GM23338 (cell line): ENCODE measurements around the gene TXNDC2. TPM values are rescaled to one million over a fixed set of nuclear protein-coding genes. Genes with fewer than 3 reads are reported as not detected.

Source experiments
- ATAC-seq: fragments of 200-7000 bp; cut with Tn5 transposase; 3 replicates; pipeline ENCODE4 v1.9.1; 2020
- DNase-seq: peaks from one replicate; pipeline ENCODE4 v3.0.0-alpha.2; 2015; ENCODE audit warnings: low spot score
- H2AFZ ChIP-seq: fragments of 200-600 bp; sonication (generic); 2 replicates; pipeline ENCODE4 v1.8.0; 2016; ENCODE audit warnings: antibody characterized with exemption, mild to moderate bottlenecking, moderate library complexity
- H3F3A ChIP-seq: fragments of 200-600 bp; sonication (generic); replicated peaks from 2 replicates; pipeline ENCODE4 v1.8.0; 2017; ENCODE audit warnings: antibody characterized with exemption, mixed run types, low read depth
- H3K27ac ChIP-seq: fragments of 200-600 bp; sonication (generic); 2 replicates; pipeline ENCODE4 v1.6.1; 2016; ENCODE audit warnings: low read depth
- H3K27me3 ChIP-seq: fragments of 200-600 bp; sonication (generic); 2 replicates; pipeline ENCODE4 v1.8.0; 2016; ENCODE audit warnings: mild to moderate bottlenecking, mixed run types, moderate library complexity; ENCODE audit not compliant: insufficient read depth
- H3K36me3 ChIP-seq: fragments of 200-600 bp; sonication (generic); 2 replicates; pipeline ENCODE4 v1.8.0; 2016; ENCODE audit warnings: mild to moderate bottlenecking; ENCODE audit not compliant: insufficient read depth
- H3K4me1 ChIP-seq: fragments of 200-600 bp; sonication (generic); 2 replicates; pipeline ENCODE4 v1.8.0; 2016; ENCODE audit warnings: mild to moderate bottlenecking, moderate library complexity; ENCODE audit not compliant: insufficient read depth
- H3K4me2 ChIP-seq: fragments of 200-600 bp; sonication (generic); 2 replicates; pipeline ENCODE4 v1.7.1; 2017; ENCODE audit warnings: mixed run types
- H3K4me3 ChIP-seq: fragments of 200-600 bp; sonication (generic); 2 replicates; pipeline ENCODE4 v1.6.1; 2016; ENCODE audit warnings: mixed run types
- H3K79me2 ChIP-seq: fragments of 200-600 bp; sonication (generic); replicated peaks from 2 replicates; pipeline ENCODE4 v1.8.0; 2017; ENCODE audit warnings: mild to moderate bottlenecking; ENCODE audit not compliant: insufficient read depth
- H3K9me2 ChIP-seq: fragments of 200-600 bp; sonication (generic); 2 replicates; pipeline ENCODE4 v1.8.0; 2017; ENCODE audit not compliant: insufficient read depth
- H4K20me1 ChIP-seq: fragments of 200-600 bp; sonication (generic); replicated peaks from 2 replicates; pipeline ENCODE4 v1.8.0; 2017; ENCODE audit warnings: mild to moderate bottlenecking; ENCODE audit not compliant: insufficient read depth
- H3K27ac Mint-ChIP-seq: 2 replicates; pipeline ENCODE4 v1.8.0; 2020; ENCODE audit warnings: inconsistent platforms, mild to moderate bottlenecking, moderate library complexity, mixed read lengths
- H3K27me3 Mint-ChIP-seq: 3 replicates; pipeline ENCODE4 v1.8.0; 2022; ENCODE audit warnings: low read depth, mild to moderate bottlenecking, moderate library complexity, mixed read lengths, inconsistent platforms; ENCODE audit not compliant: insufficient read depth, poor library complexity
- H3K36me3 Mint-ChIP-seq: 3 replicates; pipeline ENCODE4 v1.8.0; 2021; ENCODE audit warnings: low read depth, mild to moderate bottlenecking, inconsistent platforms, moderate library complexity, mixed read lengths
- H3K4me1 Mint-ChIP-seq: 3 replicates; pipeline ENCODE4 v1.8.0; 2020; ENCODE audit warnings: mild to moderate bottlenecking, inconsistent platforms, mixed read lengths
- H3K4me3 Mint-ChIP-seq: 3 replicates; pipeline ENCODE4 v1.8.0; 2021; ENCODE audit warnings: moderate library complexity, mild to moderate bottlenecking, inconsistent platforms, mixed read lengths
- H3K9me3 Mint-ChIP-seq: 3 replicates; pipeline ENCODE4 v1.8.0; 2020; ENCODE audit warnings: moderate library complexity, mild to moderate bottlenecking, inconsistent platforms, mixed read lengths
- CREB1 ChIP-seq: fragments of 250-450 bp; sonication (Bioruptor Pico); IDR thresholded peaks from 2 replicates; pipeline ENCODE4 v1.5.0; 2020; ENCODE audit warnings: low read depth, mild to moderate bottlenecking, moderate library complexity
- CTCF ChIP-seq, 2 experiments: fragments of 200-600 bp in 1 of 2; sonication (generic) in 1 of 2; conservative IDR thresholded peaks; 2 replicates each; pipeline versions ENCODE4 v1.5.1 to v1.6.1; 2016 to 2017; ENCODE audit warnings: antibody characterized with exemption in 2 of 2, low read depth in 2 of 2, mild to moderate bottlenecking in 2 of 2, moderate library complexity in 1 of 2
- ETS1 ChIP-seq: IDR thresholded peaks from 2 replicates; pipeline ENCODE4 v1.6.1; 2016; ENCODE audit warnings: antibody characterized with exemption
- EZH2 ChIP-seq: fragments of 200-600 bp; sonication (generic); IDR thresholded peaks from one replicate; pipeline ENCODE4 v1.8.0; 2017; ENCODE audit warnings: antibody characterized with exemption, mild to moderate bottlenecking, low read depth; ENCODE audit not compliant: unreplicated experiment
- EZH2phosphoT487 ChIP-seq: fragments of 200-600 bp; sonication (generic); IDR thresholded peaks from one replicate; pipeline ENCODE4 v1.8.1; 2018; ENCODE audit warnings: antibody characterized with exemption; ENCODE audit not compliant: unreplicated experiment
- POLR2AphosphoS5 ChIP-seq: IDR thresholded peaks from 2 replicates; pipeline ENCODE4 v1.6.1; 2016; ENCODE audit warnings: antibody characterized with exemption, low read depth
- STAT1 ChIP-seq: IDR thresholded peaks from one replicate; pipeline ENCODE4 v1.6.1; 2016; ENCODE audit warnings: antibody characterized with exemption; ENCODE audit not compliant: unreplicated experiment
- ZNF114 ChIP-seq: fragments of 250-450 bp; sonication (Bioruptor Pico); IDR thresholded peaks from 2 replicates; pipeline ENCODE4 v1.5.0; 2020; ENCODE audit warnings: mild to moderate bottlenecking, moderate library complexity
- ZNF331 ChIP-seq: fragments of 250-450 bp; sonication (Bioruptor Pico); IDR thresholded peaks from 2 replicates; pipeline ENCODE4 v1.5.0; 2020; ENCODE audit warnings: low read depth, mild to moderate bottlenecking, moderate library complexity
- polyA plus RNA-seq: library from polyadenylated mRNA; unstranded; fragments of >200 nt; fragmentation: Nextera tagmentation; extraction: Ambion mirVana; gene quantifications from 2 replicates; pipeline ENCODE4 v1.2.1, GENCODE V29; 2016
- total RNA-seq: library from RNA; depleted of rRNA; stranded (reverse); fragments of >200 nt; shearing (Covaris generic); gene quantifications from 2 replicates; pipeline ENCODE4 v1.2.3, GENCODE V29; 2014
- TF ChIP-seq, protein P1 (sequence below): fragments of 250-450 bp; sonication (Bioruptor Pico); IDR thresholded peaks from 2 replicates; pipeline ENCODE4 v1.5.0; 2020; ENCODE audit warnings: mild to moderate bottlenecking, moderate library complexity
- TF ChIP-seq, protein P2 (sequence below): IDR thresholded peaks from one replicate; pipeline ENCODE4 v1.6.1; 2018; ENCODE audit warnings: antibody characterized with exemption; ENCODE audit not compliant: unreplicated experiment

TXNDC2 gene
- total and polyA plus RNA-seq, 2 experiments from 2014 or later = 0.16 TPM; not detected in 1

DNA sequence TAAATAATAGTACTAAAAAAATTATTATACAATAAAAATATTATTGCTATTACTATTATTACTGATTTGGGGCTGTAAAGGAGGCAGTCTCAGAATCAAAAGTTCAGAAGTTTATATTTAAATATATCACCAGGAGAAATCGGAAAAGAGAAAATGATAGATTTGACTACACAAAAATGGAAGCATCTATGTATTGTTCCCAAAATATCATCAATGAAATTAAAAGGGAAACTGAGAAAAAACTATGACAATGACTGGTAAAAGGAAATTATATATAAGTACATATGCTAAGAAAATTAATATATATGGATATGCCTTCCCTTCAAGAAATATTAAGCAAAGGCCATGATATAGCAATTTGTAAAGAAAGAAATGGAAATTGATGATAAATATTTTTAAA lies 7.7 kb upstream of the TXNDC2 start (continued):
- TF ChIP-seq, protein P1, sequence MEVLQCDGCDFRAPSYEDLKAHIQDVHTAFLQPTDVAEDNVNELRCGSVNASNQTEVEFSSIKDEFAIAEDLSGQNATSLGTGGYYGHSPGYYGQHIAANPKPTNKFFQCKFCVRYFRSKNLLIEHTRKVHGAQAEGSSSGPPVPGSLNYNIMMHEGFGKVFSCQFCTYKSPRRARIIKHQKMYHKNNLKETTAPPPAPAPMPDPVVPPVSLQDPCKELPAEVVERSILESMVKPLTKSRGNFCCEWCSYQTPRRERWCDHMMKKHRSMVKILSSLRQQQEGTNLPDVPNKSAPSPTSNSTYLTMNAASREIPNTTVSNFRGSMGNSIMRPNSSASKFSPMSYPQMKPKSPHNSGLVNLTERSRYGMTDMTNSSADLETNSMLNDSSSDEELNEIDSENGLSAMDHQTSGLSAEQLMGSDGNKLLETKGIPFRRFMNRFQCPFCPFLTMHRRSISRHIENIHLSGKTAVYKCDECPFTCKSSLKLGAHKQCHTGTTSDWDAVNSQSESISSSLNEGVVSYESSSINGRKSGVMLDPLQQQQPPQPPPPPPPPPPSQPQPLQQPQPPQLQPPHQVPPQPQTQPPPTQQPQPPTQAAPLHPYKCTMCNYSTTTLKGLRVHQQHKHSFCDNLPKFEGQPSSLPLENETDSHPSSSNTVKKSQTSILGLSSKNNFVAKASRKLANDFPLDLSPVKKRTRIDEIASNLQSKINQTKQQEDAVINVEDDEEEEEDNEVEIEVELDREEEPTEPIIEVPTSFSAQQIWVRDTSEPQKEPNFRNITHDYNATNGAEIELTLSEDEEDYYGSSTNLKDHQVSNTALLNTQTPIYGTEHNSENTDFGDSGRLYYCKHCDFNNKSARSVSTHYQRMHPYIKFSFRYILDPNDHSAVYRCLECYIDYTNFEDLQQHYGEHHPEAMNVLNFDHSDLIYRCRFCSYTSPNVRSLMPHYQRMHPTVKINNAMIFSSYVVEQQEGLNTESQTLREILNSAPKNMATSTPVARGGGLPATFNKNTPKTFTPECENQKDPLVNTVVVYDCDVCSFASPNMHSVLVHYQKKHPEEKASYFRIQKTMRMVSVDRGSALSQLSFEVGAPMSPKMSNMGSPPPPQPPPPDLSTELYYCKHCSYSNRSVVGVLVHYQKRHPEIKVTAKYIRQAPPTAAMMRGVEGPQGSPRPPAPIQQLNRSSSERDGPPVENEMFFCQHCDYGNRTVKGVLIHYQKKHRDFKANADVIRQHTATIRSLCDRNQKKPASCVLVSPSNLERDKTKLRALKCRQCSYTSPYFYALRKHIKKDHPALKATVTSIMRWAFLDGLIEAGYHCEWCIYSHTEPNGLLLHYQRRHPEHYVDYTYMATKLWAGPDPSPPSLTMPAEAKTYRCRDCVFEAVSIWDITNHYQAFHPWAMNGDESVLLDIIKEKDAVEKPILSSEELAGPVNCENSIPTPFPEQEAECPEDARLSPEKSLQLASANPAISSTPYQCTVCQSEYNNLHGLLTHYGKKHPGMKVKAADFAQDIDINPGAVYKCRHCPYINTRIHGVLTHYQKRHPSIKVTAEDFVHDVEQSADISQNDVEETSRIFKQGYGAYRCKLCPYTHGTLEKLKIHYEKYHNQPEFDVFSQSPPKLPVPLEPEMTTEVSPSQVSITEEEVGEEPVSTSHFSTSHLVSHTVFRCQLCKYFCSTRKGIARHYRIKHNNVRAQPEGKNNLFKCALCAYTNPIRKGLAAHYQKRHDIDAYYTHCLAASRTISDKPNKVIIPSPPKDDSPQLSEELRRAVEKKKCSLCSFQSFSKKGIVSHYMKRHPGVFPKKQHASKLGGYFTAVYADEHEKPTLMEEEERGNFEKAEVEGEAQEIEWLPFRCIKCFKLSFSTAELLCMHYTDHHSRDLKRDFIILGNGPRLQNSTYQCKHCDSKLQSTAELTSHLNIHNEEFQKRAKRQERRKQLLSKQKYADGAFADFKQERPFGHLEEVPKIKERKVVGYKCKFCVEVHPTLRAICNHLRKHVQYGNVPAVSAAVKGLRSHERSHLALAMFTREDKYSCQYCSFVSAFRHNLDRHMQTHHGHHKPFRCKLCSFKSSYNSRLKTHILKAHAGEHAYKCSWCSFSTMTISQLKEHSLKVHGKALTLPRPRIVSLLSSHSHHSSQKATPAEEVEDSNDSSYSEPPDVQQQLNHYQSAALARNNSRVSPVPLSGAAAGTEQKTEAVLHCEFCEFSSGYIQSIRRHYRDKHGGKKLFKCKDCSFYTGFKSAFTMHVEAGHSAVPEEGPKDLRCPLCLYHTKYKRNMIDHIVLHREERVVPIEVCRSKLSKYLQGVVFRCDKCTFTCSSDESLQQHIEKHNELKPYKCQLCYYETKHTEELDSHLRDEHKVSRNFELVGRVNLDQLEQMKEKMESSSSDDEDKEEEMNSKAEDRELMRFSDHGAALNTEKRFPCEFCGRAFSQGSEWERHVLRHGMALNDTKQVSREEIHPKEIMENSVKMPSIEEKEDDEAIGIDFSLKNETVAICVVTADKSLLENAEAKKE (CRISPR knock-in tag) = no peak
- TF ChIP-seq ETS1 (no peak), EZH2phosphoT487 (no peak), STAT1 (no peak), ZNF331 (no peak), POLR2AphosphoS5 (no peak)

DNA sequence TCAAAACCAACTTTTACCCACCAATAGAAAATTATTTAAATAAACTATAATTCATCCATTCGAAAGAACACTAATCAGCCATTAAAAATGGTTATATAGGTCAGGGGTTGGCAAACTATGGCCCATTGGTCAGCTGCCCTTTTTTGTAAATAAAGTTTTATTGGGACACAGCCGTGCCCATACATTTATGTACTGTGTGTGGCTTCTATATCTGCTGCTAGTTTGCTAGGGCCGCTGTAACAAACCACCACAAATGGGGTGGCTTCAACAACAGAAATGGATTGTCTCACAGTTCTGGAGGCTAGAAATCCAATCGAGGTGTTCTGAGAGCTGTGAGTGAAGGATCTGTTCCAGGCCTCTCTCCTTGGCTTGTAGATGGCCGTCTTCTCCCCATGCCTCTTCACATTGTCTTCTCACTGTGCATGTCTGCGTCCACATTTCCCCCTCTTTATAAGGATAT lies 7.0 kb upstream of the TXNDC2 start:
- H2AFZ ChIP-seq = 0 out of 2 replicates have a peak overlapping the region, but pooled peaks have one; percentile 14
- no peaks in the 10 kb centered on the region for H3F3A ChIP-seq
- H3K4me1 Mint-ChIP-seq = peaks cover 8% of the 10 kb centered on the region; the same call in 2 of the 3 replicates
- peaks cover 8% of the 10 kb centered on the region; the same call in 1 of the 2 replicates for H3K9me2 ChIP-seq
- H3K4me3 ChIP-seq = no peak overlapping the region
- no peak overlapping the region for H3K4me2 ChIP-seq
- H3K4me3 Mint-ChIP-seq = no peak overlapping the region
- H3K36me3 Mint-ChIP-seq = no peaks in the 10 kb centered on the region
- no peaks in the 10 kb centered on the region for H3K4me1 ChIP-seq
- no peaks in the 10 kb centered on the region for H3K36me3 ChIP-seq
- no peak overlapping the region for H3K27ac Mint-ChIP-seq
- no peaks in the 10 kb centered on the region for H3K27me3 Mint-ChIP-seq
- no peaks in the 10 kb centered on the region for H3K27me3 ChIP-seq
- DNase-seq (no peak), ATAC-seq (no peak)
- H3K27ac ChIP-seq = no peak overlapping the region
- no peaks in the 10 kb centered on the region; the same call in 2 of the 3 replicates for H3K9me3 Mint-ChIP-seq
- no peaks in the 10 kb centered on the region for H3K79me2 ChIP-seq
- H4K20me1 ChIP-seq = no peaks in the 10 kb centered on the region
- TF ChIP-seq CTCF (conservative IDR thresholded peaks at IDR 0.05; ENCODE audit: low read depth in 2 of 2) (no peak), CREB1 (CRISPR knock-in tag) (no peak), EZH2 (no peak), POLR2AphosphoS5 (no peak), ZNF114 (CRISPR knock-in tag) (no peak)
- TF ChIP-seq, protein P2, sequence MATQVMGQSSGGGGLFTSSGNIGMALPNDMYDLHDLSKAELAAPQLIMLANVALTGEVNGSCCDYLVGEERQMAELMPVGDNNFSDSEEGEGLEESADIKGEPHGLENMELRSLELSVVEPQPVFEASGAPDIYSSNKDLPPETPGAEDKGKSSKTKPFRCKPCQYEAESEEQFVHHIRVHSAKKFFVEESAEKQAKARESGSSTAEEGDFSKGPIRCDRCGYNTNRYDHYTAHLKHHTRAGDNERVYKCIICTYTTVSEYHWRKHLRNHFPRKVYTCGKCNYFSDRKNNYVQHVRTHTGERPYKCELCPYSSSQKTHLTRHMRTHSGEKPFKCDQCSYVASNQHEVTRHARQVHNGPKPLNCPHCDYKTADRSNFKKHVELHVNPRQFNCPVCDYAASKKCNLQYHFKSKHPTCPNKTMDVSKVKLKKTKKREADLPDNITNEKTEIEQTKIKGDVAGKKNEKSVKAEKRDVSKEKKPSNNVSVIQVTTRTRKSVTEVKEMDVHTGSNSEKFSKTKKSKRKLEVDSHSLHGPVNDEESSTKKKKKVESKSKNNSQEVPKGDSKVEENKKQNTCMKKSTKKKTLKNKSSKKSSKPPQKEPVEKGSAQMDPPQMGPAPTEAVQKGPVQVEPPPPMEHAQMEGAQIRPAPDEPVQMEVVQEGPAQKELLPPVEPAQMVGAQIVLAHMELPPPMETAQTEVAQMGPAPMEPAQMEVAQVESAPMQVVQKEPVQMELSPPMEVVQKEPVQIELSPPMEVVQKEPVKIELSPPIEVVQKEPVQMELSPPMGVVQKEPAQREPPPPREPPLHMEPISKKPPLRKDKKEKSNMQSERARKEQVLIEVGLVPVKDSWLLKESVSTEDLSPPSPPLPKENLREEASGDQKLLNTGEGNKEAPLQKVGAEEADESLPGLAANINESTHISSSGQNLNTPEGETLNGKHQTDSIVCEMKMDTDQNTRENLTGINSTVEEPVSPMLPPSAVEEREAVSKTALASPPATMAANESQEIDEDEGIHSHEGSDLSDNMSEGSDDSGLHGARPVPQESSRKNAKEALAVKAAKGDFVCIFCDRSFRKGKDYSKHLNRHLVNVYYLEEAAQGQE = no peak
